ENCODE data around the gene KCNIP2.

KCNIP2 gene

DNA sequence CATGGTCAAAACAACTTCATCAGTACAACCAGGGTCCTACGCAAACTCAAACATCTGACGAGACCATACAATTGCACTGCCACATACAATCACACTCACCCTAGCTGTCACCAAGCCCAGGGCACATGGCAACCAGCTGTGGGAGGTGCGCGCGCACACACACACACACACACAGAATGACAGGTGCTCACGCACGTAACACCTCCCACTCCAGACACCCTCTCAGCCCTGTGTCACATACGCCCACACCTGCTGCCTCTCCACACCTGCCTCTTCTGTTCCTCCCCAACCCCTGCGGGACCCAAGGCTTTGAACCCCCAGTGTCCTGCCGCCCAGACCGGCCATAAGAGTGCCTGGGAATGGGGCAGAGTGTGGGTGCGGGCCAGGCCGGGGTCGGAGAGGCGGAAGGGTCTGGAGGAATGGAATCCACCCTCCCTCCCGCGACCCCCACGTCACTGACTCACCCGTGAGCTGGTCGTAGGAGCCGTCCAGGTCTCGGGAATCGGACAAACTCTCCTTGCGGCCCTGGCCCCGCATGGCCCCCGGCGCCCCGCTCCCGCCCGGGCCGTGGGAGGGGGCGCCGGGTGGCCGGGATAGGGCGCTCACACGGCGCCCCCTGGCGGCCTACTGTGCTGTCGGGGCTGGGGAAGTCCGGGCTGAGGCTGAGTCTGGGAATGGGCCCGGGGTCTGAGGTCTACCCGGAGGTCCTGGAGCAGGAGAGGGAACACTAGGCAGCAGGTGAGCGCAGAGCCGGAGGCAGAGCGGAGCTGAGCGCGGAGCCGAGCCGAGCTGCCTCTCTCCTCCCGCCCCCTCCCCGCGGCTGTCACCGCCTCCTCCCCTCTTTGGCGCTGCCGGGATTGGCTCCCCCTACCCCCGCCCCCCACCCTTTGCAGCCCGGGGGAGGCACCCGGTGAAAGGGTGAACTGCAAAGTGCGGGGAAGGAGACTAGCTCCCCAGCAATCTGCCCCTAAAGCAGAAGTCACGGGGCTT lies at the start of gene KCNIP2:
Gene KCNIP2 (minus strand): TSS at position 769 of the 990 bp plus-strand sequence. CDS start 232 bp downstream, at position 537.
- DNase-seq (ENCODE audit: low spot score): no peak

DNA sequence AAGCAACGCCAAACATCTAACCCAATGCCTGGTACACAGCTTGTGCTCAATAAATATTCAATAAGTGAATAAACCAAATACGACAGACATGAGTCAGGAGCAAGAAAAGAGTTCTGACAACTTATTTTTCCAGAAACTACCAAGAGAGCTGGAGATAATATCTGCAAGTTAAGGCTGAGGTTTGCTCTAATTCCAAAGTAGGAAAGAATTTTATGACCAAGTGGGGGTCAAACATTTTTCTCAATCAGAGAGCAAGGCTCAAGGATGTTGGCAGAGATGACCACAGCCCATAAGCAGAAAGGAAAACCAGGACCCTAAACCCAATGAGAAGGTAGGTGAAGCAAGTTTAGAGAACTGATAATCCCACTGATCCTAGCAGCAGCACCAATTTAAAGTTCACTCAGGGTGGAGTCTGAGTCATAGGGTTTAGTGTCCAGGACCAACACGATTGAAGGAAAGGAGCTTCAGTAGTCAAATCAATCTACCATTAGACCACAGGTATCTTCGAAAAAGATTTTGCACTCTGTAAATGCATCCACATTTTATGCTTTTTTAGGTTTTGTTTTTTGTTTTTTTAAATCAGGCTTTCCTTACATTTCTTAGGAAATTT lies 49.3 kb upstream of the KCNIP2 start:
- peak; percentile 9 for DNase-seq (ENCODE audit: low spot score)

DNA sequence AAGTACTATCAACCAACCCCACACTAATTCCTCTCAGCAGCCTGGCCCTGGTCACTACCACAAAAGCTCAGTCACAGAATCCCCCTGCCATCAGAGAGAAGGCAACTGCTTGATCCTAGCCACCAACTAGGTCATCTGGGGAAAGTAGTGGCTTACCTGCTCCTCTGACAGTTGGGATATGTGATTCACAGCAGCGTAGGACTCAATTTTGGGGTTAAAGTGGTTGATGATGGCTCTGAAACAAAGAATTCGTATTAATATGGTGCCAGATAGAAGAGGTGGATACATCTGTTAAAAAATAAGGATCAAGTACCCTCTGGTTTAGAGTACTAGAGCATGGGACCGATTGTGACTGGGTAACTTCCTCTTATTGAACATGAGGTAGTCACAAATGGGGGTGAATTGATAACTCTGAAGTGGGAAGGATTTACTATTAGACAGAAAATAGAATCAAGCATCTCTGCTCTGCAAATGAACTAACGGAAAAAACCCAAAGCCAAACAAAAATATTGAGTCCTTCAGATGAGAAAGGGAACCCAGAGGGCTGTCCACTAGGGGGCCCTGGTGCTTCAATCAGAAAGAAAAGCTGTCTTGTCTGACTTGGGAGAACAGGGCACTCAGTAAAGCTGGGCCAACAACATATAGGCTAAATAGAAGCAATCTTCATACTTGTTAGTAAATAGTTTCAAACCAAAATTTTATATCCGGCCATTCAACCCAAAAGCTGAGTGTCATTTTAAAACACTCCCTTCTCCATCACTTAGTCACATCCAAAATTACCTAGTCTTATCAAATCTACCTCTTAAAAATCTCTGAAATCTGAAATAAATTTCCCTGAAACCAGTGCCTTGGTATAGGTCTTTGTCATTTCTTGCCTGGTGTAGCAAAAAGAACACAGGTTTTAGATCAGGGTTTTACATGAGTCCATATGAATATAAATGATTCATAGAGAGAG lies 45.9 kb upstream of the KCNIP2 start:
- peak; percentile 64 for DNase-seq (ENCODE audit: low spot score)

DNA sequence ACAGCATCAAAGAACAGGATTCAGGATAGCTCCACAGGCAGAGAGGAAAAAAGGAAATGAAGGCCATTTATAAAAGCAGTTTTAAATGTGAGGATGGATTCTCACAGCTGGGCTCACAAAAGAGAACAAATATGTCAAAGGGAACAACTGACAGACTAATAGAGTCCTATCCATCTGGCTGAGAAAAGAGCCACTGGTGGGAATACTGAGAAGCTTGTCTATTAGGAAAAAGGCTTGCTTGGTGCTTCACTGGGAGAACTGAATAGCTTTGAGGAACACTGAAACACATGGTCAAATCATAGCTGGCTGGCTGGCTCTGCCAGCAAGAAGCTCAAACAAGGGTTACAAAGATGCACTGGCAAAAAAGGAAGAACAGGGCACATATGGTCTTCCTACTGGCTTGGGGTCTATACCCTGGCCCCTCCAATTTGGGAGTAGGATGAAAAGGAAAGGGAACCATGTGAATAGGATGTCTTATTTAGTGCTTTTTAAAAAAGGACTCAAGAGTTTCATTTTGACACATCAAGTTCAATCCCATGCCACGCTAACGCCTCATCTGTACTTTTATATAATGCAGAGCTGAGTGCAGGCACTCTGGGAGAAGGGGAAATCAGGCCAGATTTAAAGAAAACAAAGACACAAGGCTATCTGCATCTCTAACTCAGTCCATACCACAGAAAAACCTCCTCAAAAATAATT lies 44.8 kb upstream of the KCNIP2 start:
- DNase-seq (ENCODE audit: low spot score): no peak

DNA sequence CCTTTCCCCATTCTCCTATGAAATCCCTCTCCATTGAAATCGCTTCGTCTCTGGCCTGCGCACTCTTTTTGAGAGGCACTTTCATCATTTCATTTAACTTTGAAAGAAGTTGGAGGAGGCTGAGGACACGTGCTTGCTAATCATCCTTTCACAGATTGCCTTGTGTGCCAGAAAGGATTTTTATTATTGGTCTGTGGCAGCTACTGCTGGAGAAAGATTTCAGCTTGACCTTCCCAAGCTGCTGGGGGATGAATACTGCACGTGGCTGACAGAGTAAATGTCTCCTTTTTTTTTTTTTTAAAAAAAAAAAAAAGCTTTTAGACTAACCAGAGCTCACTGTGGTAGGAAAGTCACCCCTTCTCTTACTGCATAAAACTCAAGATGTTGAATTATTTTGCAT lies 44.2 kb upstream of the KCNIP2 start:
- no peak for DNase-seq (ENCODE audit: low spot score)

DNA sequence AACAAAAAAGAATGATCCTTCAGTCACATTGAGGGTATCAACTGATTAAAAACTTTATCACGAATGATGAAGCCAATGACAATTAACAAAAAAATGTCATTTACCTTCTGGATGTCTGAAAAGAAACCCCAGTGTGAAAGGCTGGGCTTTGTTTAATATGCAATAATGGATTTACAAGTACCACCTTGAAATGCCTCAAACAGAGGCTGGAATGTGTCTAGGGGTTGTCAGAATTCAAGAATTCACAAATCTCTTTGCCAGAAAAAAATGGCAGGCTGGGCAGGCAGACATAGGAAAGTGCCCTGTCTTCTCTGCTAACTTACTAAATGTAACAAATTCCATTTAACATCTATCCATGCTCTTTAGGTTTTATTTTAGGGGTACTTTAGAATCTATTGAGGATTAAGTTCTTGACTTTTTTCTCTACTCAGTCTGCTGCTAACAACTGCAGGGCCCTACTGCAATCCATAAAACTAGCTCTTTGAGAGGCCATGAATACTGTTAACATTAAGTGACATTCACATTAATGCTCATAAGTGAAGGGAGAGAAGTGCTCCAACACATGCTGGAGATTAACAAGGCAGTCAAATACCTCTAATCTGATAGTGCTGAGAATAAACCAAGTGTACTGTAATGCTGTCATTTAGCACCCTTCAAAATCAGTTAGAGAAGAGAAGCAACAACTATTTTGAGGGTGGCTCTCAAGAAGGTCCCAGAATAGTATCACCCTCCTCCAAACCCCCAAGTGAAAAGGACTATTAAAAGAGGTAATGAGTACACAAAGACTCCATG lies 43.1 kb upstream of the KCNIP2 start:
- no peak for DNase-seq (ENCODE audit: low spot score)

DNA sequence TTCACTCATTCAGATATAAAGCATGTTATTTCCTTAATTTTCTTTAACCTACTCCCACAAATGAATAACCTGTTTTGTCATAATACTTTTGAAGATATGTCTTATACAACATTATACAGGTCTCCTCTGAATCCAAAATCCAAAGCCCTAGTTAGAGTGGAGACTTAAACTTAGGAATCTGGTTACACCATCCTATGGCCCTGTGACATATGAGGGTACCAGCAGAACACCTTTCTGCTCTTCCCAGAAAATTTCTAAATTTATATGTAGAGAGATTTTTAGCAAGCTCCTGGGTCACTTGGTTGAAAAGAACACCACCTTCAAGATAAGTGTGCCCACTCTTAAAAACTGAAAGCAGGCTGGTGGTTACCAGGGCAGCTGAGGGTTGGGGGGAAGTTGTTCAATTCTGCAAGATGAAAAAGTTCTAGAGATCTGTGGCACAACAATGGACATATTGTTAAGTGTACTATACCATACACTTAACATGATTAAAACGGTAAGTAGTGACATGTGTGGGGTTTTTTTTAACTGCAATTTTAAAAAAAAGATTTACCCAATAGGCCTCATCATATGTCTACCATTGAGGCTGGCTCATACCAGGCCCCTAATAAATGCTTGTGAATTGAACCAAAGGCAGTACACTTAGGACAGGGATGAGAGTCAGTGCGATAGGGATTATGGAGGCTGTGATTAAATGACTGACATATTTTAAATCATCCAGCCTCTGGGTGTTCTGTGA lies 37.6 kb upstream of the KCNIP2 start:
- no peak for DNase-seq (ENCODE audit: low spot score)

DNA sequence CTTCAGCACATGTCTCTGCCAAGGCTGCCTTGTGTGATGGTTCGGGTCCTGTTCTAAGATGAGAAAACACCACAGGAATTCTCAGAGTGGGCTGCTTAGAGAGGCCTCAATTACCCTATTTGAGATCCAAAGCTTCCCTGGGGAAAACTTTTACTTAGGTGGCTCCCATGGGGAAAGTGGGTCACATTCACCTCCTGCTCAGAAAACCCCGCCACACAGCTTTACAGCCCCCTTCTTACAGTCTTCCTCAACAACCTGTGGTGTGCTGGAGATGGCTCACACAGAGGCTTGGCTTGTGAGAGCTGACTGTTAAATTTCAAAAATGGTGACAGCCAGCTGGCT lies 36.6 kb upstream of the KCNIP2 start:
- no peak for DNase-seq (ENCODE audit: low spot score)

DNA sequence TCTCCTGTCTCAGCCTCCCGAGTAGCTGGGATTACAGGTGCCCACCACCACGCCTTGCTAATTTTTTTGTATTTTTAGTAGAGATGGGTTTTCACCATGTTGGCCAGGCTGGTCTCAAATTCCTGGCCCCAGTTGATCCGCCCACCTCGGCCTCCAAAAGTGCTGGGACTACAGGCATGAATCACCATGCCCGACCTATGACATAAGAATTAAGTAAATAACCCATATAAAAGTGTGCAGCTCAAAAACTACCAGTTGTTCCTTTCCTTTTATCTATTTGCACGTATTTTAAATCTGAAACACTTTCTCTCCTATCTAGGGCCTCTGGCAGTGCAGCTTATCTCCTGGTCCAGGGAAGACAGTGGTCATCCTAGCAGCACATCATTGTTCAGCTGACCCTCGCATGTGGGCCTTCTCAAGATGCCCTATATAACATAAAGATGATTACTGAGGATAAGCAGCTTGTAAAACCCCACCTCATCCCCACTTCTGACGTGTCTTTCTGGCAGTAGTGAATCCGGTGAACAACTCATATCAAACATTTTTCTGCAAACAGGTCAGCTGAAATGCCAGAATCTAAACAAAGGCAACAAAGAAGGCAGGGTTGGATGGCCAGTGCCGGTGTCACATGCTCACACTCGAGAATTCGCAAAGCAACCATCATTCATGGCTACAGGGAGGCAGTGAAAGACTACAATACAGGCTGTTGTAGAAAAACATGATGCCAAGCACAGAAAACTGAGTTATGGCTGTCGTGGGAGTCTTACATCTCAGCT lies 36.0 kb upstream of the KCNIP2 start:
- no peak for DNase-seq (ENCODE audit: low spot score)

DNA sequence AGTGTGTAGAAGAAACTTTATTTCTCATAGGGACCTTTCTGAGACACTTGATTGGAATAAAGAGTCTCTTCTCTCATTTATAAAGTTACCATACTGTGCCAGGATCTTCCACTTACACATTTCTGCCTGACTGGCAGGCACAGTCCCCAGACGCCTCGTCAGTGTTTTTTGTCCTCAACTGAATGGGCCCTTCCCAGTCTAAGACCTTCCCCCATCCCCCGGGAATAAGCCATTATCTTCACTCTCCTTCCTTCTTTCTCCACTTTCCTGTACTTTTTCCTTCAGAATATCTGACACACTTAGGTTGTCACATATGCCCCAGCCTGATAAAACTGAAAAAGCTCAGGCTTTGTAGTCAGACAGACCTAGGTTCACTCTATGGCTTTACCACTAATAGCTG lies 35.3 kb upstream of the KCNIP2 start:
- DNase-seq (ENCODE audit: low spot score): no peak

DNA sequence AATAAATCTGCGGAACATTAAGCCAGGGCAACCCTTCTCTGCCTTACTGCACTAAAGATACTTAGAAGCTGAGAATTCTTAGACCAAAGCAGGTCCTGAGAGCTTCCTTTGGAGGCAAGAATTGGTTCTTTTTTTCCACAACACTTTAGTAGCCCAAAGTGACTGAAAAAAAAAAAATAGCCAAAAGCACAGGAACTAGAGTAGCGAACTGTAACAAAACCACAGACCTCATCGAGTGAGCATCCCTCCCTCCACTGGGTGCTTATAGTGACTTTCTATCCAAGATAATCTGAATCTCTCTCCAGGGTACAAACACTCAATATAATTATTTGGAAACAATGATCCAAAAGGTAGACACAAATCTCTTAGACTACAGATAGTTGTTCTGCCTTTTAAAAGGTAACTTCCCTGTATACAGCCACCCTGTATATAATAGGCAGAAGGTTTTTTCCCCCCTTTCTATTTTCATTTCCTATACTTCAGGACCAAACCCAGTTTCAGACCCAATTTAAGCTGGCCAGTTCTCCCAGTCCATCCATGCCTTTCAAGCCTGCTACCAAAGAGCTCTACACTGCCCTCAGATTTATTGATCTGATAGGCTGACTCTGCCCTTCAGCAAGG lies 31.6 kb upstream of the KCNIP2 start:
- no peak for DNase-seq (ENCODE audit: low spot score)

DNA sequence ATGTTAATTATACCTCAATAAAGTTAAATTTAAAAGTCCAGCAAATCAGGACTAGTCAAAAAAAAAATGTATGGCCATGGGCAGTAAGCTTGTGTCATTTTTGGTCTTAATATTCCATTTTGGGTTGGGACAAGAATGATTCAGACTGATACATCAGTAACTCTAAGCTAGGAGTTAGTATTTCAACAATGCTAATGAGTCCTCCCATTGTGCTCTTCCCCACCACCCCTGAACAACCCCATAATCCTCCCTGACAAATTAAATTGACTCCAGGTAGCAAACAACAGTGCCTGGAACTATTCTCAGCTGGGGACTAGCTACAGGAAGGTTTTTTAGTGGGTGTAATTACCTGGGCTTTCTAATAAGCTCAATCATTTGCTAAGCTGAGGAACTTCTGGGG lies 30.7 kb upstream of the KCNIP2 start:
- DNase-seq (ENCODE audit: low spot score): no peak

DNA sequence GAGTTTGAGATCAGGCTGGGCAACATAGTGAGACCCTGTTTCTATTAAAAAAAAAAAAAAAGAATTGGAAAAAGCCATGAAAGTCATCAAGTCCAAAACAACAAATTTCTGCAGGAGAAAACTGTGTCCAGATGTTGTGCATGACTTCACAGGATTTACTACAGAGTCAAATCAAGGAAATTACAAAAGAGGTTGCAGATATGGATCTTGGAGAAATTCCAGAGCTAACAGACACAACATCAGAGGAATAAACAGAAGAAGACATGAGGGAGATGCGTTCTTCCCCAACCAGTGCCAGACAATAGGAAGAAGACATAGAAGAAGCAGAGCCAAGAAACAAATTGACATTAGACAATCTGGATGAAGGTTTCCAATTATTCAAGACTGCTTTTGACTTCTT lies 24.3 kb upstream of the KCNIP2 start:
- DNase-seq (ENCODE audit: low spot score): no peak

DNA sequence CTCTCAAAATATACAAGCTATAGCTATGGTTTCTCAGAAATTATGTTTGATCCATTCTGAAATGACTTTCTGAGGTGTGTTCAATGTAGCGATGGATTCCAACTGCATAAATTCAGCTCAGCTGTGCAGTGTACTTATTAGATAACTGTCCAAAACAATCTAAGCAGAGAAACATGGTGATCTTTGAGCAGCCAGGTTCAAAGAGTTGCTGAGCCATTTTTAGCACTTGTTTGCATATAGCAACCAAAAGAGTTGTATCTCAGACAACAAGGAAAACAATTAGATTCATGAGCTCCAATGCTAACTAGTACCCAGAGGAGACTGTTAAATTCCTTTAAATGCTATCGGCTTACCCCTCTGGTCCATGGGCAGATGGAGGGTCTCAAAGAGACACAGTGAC lies 15.9 kb upstream of the KCNIP2 start:
- no peak for DNase-seq (ENCODE audit: low spot score)

DNA sequence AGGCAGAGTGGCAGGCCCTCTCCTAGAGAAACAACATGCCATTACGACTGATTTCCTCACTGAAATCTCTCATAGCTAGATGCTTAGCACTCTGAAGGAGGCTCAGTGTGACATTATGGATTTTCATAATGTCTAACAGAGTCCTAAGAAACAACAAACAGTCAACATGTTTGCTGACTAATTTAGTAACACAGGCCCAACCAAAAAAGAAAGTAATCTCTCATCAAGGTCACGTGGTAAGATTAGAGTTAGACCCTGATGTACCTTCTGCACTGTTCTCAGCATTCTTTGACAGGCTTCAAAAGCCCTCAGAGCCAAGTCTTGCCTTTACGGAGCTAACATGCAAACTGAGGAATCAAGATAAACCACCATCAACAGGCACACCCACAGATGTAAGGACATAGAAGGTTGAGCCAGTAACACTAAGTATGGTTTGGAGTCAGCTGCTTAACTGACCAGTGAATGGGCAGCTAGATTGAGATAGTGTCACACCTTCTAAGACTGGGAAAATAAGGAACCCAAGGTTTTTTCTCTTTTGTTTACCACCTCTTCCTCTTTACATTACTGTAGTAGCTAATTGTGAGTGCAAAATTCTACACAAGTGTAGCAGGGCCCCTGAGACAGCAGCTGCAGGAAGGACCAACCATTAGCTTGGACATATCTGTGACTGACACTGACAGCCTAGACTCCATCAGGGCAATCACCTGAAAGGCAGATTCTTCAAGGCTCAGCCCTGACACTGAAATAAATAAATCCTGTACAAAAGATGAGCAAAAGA lies 15.3 kb upstream of the KCNIP2 start:
- DNase-seq (ENCODE audit: low spot score): no peak

DNA sequence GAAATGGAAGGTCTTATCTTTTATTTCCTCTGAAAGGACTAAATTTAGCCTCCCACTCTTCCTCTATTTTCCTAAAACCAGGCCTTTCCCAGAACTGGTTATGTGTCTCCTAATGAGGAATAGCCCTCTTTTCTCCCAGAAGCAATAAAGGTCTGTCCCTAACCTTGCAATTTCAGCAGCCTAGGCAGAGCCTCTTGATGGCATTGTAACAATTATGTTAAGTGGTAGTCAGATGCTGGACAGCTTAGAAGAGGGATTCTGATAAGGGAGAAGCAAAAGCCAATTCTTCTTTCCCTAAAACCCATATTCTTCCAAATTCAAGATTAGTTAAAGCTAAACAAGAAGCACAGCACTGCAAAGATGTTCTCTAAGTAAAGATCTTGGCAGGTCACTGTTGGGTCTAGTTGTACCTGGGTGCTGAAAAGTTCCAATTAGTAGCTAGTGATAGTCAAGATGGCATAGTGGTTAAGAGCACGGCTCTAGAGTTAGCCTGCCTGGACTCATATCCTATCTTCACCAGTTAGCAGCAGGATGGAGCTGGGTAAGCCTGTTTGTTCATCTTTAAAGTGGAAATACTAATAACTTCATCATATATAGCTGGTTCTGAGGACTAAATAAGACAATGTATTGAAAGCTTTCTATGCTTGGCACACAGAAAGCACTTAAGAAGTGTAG lies 14.3 kb upstream of the KCNIP2 start:
- no peak for DNase-seq (ENCODE audit: low spot score)

DNA sequence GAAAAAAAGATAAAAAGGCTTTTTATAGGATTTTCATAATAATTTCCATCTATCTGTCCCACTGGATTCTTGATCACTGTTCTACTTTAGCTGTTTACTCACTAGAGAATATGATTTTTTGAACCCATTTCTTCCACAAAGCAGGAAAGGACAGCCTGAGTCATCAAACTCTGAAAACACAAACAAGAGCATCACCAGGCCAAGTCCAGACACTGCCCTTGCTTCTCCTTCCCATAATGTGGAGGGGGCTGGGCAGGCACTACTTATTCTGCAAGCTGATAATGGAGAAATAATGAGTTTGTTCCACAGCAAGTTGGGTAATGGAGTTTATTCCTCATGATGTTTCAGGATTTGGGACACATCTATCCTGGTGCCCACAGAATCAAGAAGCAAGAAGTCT lies 13.0 kb upstream of the KCNIP2 start:
- no peak for DNase-seq (ENCODE audit: low spot score)

Measured in hepatic stellate cell (primary cell).